Mucosa of gallbladder (tissue), 1 donor: ENCODE measurements around the gene CD74. TPM values are rescaled to one million over a fixed set of nuclear protein-coding genes. Genes with fewer than 3 reads are reported as not detected.

ENCODE experiments used
- DNase-seq: peaks from one replicate; pipeline ENCODE4 v3.0.0-alpha.2; 2020; ENCODE audit warnings: low spot score
- total RNA-seq: library from RNA; stranded (reverse); gene quantifications from one replicate; pipeline ENCODE4 v1.2.1, GENCODE V29; 2021
- donor health status: DM: no; HTN: no; CAD: no.

The CD74 gene
- total RNA-seq, 1 donor from 2014 or later: 1,336 TPM

GRCh38 chr5:150364004-150364403, 48.7 kb downstream of the CD74 start:
- DNase-seq: no peak

- DNase-seq: no peak
Measured at GRCh38 chr5:150363185-150363584, 49.5 kb downstream of the CD74 start.

- DNase-seq: no peak
Measured at GRCh38 chr5:150361301-150361700, 51.4 kb downstream of the CD74 start.

GRCh38 chr5:150358261-150359095, 54.2 kb downstream of the CD74 start:
- DNase-seq: no peak

- peak; percentile 97 for DNase-seq
Measured at GRCh38 chr5:150357326-150358260, 55.1 kb downstream of the CD74 start, which contains the start of gene TCOF1. Gene TCOF1 (plus strand): TSS chr5:150357697. CDS start chr5:150357747, 50 bp downstream.

- no peak for DNase-seq
Measured at GRCh38 chr5:150356575-150357294, 56.0 kb downstream of the CD74 start.

GRCh38 chr5:150355791-150356190, 56.9 kb downstream of the CD74 start:
- DNase-seq: no peak

- no peak for DNase-seq
Measured at GRCh38 chr5:150353032-150353675, 59.6 kb downstream of the CD74 start.

- DNase-seq: no peak
Measured at GRCh38 chr5:150352244-150353031, 60.3 kb downstream of the CD74 start.

Other genes starting within 250 kb of the CD74 start
- gene CDX1, start 246.1 kb downstream of the CD74 start, total RNA-seq: 0.29 TPM
- gene SLC6A7, start 222.8 kb downstream of the CD74 start, total RNA-seq: not detected
- 5.0 TPM for gene CAMK2A, start 123.1 kb downstream of the CD74 start, total RNA-seq
- gene ARSI, start 110.0 kb downstream of the CD74 start, total RNA-seq: 2.2 TPM
- 29.4 TPM for gene TCOF1, start 55.2 kb downstream of the CD74 start, total RNA-seq
- gene RPS14, start 36.8 kb upstream of the CD74 start, total RNA-seq: 1,424 TPM
- 80.7 TPM for gene NDST1, start 95.2 kb upstream of the CD74 start, total RNA-seq
- 123 TPM for gene SYNPO, start 227.8 kb upstream of the CD74 start, total RNA-seq
- gene MYOZ3, start 248.3 kb upstream of the CD74 start, total RNA-seq: 2.2 TPM